IPS-18c (cell line): ENCODE measurements around the gene SLC23A1.
"Not testable (repeated sequence)": the region's sequence is repeated elsewhere in the genome, so short reads cannot be mapped to it uniquely, and the experiment has no call there.

Experiments
- H3K4me3 ChIP-seq: 2 replicates; pipeline ENCODE4 v1.7.0; 2013; ENCODE audit warnings: low read depth, mild to moderate bottlenecking, low read length, moderate library complexity; ENCODE audit not compliant: insufficient read depth
- H3K9me3 ChIP-seq: one replicate; pipeline ENCODE4 v1.6.1; 2013; ENCODE audit warnings: mild to moderate bottlenecking, low read length, moderate library complexity; ENCODE audit not compliant: control insufficient read depth, insufficient read depth

Gene SLC23A1

DNA sequence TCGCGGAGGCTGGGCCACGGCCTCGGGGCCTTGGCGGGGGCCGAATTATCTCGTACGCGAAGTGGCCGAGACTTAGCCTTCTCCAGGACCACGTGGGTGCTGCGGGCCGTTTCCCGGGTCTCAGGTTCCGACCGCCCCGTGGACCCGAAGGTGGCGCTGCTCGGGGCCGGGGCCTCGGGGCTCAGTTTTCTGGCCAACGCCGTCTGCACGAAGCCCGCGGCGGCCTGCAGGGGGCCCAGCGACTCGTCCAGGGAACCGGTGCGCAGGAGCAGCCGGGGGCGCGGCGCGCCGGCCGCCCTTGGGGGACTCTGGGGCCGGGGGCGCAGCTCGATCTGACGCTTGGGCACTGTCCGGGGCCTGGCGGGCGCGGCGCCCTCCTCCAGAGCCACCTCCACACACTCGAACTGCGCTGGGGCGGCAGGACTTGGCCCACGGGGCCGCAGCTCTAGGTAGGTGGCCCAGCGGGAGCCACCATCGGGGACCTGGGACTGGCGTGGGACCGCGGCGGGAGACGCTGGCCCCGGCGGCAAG lies 11.1 kb upstream of the SLC23A1 start:
- Histone ChIP-seq H3K4me3 (peak overlapping the region; percentile 61; the same call in 1 of the 2 replicates), H3K9me3 (no peaks in the 10 kb centered on the region)

DNA sequence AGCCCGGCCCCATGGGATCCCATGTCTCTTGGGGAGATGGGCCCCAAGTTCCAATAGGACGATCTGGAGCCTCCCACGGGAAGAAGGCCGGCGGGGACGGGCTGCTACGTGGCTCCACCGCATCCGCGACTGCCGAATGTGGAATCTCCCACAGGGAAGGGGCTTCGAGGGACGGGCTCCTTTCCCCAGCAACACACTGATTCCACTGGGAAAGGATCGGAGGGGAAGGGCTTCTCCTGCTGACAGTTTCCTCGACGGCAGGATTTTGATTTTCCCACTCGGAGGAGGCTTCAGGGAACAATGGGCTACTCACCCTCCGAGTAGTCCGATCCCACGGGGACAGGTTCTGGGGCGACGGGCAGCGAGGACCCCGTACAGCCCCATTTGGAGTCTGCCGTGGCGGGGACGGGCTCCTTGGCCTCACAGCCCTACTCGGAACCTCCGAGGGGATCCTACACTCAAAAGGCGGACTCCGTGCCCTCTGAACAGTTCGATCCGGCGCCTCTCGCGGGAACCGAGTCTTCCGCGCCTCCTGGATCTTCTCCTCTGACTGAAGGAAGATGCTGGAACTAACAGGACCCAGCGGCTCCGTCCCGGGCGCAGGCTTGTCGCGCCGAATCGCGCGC lies 10.5 kb upstream of the SLC23A1 start:
- Histone ChIP-seq H3K9me3 (no peaks in the 10 kb centered on the region), H3K4me3 (peak overlapping the region; percentile 61)

DNA sequence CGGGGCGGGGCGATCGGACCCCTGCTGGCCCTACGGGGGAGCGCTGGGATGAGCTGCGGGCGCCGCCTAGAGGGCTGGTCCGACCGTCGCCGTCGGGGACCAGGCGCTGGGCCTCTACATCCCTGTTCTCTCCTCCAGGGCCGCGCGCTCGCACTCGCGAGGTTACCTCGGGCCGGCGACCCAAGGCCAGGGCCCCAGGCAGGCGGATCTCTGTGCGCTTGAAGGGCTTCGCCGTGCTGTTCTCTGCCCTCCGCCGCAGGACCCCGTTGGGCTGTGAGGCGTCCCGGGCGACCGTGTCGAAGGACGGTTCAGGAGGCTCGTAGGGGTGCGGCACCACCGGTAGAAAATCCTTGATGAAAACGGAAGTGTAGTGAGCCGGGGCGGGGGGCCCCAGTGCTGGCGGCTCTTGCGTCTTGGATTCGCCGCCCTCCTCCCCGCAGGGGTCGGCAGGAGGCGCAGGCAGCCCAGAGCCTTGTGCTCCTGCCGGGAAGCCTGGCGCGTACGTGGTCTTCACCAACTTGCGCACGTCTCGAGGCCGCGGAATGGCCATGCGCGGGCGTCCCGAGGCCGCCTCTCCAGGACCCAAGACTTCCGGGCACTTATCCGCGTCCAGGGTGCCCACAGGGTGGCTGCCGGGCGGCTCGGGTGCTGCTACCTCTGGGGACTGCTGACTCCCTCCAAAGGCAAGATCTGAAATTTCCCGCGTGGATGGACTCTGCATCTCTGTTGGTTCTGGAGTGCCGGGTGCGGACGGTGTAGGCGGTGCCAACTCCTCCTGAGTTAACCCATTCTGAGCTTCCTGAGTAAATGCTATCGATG lies 9.8 kb upstream of the SLC23A1 start:
- Histone ChIP-seq H3K9me3 (no peaks in the 10 kb centered on the region), H3K4me3 (peak overlapping the region; percentile 61)

DNA sequence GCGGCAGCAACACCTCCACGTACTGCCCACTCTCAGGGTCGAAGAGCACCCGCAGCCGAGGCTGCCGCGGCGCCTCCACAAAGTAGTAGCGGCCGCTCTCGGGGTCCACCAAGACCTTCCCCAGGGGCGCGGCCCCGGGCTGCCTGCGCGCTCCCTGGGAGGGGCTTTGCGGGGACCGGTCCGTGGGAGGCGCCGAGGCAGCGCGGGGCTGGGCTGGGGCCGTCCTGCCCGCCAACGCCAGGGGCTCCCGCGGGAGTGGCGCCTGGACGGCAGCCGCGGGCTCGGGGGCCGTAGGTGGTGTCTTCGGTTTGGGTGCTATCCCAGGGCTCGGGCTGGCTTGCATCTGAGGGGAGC lies 9.2 kb upstream of the SLC23A1 start:
- H3K9me3 ChIP-seq: no peaks in the 10 kb centered on the region
- H3K4me3 ChIP-seq: peak overlapping the region; percentile 61

DNA sequence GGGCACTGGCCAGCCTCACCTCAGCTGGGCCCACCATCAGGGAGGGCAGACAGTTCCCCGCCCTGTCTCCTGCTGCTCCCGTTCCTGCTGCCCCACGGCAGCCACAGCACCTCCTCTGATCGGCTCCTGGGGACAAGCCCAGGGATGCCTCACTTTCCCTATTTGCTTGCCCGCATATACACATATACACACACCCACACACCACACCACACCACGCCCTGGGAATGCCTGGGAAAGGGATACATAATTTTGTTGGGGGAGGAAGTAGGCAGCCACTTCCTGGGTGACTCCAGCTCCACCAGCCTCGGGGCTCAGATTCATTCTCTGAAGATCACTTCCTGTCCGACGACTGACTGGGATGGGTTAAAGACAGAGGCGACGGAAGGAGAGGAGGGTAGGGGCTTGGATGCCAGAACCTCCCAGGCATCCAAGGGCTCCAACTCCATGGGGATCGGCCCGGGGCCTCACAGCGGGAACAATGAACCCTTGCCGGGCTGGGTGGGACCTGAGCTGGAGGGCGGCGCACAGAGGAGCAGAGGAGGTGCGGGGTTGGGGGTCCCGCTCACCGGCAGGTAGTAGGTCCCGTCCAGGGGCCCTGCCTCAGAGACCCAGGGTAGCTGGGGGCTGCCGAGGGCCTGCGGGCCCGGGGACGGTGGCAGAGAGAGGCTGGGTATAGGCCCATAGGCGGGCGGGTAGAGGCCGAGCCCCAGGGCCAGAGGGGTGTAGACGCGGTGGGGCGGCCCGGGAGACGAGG lies 8.7 kb upstream of the SLC23A1 start:
- no peaks in the 10 kb centered on the region for H3K9me3 ChIP-seq
- peak overlapping the region; percentile 61; the same call in 1 of the 2 replicates for H3K4me3 ChIP-seq

DNA sequence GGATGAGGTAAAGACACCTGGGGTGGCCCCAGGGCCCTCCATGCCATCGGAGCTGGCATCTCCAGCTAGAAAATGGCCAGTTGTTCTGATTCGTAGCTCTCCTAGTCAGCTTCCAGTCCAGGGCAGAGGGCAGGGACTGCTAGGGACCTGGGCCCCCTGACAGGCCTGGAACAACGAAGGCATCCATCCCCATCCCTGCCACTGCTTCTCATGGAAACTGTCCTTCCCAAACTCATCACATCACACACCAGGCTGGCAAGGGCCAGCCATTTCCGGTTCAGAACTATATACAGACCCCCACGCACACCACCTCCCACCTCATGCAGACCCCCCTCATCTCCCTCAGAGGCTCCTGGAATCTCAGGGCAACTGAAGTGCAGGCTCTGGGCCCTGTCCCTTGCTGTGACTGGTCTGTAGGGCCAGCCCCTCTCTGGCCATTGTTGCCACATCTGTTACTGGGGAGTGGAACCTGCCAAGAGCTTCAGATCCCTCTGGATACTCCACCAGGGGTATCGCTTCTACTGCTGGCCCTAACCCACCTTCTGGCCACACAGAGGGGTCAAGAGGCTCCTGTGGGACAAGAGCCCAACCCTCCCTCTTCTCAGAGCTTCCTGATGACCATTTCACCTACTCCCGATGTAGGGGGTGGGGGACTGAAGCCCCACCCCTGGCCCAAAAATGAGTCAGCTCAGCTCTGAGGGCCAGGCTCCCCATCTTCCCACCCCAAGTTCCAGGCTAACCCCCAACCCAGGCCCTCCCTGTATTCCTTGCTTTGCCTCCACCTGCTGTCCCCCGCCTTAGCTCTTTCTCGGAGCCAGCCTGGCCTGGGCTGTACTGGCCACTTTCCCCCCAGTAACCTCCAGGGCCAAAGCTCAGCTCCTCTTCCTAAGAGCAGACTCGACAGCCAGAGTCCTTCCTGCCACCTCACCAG lies 7.8 kb upstream of the SLC23A1 start:
- Histone ChIP-seq H3K4me3 (no peak overlapping the region), H3K9me3 (no peaks in the 10 kb centered on the region)

DNA sequence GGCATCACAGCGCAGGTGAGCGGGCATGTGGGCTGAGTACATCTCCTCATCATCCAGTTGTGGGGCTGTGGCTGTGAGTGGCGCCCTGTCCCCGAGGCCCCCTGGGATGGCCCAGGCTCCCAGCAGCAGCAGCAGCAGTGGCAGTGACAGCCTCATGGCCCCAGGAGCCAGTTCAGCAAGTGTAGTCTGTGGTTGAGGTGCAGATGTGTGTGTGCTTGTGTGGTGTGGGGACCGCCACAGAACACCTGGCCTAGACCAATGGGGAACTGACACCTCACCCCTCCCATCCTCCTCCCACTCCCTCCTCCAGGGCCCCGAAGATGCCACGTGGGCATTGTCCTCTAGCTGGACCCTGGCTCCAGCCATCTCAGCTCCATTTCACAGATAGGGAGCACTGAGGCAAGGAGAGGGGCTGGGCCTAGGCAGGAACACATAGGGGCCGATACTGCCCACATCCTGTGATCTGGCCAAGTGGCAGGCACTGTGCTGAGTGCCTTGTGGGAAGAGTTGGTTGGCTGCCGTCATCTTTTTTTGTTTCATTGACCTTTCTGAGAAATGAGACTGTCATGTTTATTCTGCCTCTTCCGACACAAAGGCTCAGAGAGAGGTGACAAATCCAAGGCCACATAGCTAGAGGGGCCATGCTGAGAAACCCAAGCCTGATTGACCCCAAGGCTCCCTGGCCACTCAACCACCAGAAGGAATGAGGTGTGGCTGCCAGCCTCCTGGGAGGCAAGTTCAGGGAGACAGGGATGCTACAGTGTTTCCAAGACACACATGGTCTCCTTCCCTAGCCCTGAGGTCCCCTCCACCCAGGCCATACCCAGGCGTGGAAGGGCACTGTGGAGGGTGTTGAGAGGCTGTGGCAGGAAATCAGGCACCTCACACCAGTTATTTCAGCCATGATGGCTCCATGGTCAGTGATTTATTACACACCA lies 6.9 kb upstream of the SLC23A1 start, which contains the start of gene MZB1:
Gene MZB1 (minus strand): TSS at position 213 of the 938 bp plus-strand sequence. CDS start 57 bp downstream, at position 156.
- Histone ChIP-seq H3K9me3 (no peaks in the 10 kb centered on the region), H3K4me3 (no peak within 1 kb of the TSS)

DNA sequence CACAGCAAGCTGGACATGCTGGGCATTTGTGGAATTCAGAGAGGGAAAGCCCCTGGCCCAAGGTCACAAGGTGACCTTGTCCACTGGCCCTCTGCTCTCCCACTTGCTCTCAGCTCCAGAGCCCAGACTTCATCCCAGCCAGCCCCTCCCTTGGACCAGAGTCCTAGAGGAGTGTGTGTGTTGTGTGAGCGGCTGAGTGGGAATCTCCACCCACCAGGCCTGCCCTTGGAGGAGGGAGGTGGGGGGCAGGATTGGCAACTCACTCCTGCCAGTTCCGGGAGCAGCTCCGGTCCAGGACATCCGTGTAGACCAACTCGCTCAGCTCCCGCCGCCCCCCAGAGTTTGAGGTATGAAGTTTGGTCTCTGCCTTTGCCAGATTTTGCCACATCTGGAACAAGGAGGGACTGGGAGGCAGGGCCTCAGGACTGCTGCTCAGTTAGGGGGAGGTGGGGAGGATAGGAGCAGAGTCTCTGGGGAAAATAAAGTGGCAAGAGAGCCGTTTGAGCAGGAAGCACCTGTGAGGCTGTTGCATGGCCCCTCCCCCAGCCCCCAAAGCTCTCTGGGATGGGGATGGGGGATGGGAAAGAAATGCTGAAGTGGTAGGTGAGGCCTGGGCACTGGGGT lies 5.2 kb upstream of the SLC23A1 start:
- Histone ChIP-seq H3K9me3 (no peaks in the 10 kb centered on the region), H3K4me3 (no peak overlapping the region)

DNA sequence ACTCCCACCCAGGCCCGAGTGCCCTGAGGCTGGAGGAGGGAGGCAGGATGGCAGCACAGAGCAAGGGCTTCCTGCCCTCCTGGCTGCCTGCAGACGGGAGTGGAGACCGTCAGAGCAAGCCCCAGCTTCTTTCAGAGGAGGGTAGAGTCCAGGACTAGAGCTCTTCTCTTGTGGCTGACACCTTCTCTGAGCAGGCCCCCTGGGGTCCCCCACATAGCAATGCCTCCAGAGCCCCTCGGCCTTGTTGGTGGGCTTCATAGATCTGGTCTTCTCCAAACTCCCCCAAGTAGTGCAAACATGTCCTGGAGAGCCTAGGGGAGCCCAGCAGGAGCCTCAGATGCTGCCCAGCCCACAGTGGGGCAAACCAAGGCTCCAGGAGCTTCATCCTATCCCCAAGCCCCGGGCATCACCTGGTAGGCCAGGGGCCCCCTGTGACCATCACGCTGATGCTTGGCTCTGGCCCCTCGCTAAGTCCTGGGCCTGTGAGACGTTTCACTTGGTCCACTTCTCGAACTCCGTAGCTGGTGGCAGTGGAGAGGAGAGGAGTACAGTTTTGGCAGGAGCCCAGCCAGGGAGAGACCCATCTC lies 4.6 kb upstream of the SLC23A1 start:
- H3K4me3 ChIP-seq: no peak overlapping the region

DNA sequence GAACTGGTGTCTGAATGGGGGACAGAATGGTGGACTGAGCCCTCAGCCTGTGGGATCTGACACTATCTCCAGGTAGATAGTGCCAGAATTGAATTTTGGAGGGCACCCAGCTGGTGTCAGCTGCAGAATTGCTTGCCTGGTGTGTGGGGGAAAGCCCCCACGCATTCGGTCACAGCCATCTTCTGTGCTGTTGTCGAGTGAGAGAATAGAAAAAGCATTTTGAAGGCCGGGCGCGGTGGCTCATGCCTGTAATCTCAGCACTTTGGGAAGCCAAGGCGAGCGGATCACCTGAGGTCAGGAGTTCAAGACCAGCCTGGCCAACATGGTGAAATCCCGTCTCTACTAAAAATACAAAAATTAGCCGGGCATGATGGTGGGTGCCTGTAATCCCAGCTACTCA lies 3.9 kb upstream of the SLC23A1 start:
- not testable (repeated sequence) for H3K4me3 ChIP-seq

More for the DNA sequence above, 4.6 kb upstream of the SLC23A1 start:
- no peaks in the 10 kb centered on the region for H3K9me3 ChIP-seq

DNA sequence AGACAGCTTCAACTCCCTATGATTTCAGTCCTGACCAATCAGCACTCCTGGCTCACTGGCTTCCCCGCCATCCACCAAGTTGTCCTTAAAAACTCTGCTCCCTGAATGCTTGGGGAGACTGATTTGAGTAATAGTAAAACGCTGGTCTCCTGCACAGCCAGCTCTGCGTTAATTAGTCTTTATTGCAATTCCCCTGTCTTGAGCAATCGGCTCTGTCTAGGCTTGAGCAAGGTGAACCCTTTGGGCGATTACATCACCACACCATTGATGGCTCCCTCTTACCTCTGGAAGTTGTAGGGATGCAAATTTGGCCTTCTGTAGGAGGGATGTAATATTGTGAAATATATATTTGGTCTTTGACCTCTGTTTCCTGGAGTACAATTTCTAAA lies 2.9 kb upstream of the SLC23A1 start:
- Histone ChIP-seq H3K9me3 (no peaks in the 10 kb centered on the region), H3K4me3 (no peak overlapping the region)

More for the DNA sequence above, 3.9 kb upstream of the SLC23A1 start:
- not testable (repeated sequence) for H3K9me3 ChIP-seq

DNA sequence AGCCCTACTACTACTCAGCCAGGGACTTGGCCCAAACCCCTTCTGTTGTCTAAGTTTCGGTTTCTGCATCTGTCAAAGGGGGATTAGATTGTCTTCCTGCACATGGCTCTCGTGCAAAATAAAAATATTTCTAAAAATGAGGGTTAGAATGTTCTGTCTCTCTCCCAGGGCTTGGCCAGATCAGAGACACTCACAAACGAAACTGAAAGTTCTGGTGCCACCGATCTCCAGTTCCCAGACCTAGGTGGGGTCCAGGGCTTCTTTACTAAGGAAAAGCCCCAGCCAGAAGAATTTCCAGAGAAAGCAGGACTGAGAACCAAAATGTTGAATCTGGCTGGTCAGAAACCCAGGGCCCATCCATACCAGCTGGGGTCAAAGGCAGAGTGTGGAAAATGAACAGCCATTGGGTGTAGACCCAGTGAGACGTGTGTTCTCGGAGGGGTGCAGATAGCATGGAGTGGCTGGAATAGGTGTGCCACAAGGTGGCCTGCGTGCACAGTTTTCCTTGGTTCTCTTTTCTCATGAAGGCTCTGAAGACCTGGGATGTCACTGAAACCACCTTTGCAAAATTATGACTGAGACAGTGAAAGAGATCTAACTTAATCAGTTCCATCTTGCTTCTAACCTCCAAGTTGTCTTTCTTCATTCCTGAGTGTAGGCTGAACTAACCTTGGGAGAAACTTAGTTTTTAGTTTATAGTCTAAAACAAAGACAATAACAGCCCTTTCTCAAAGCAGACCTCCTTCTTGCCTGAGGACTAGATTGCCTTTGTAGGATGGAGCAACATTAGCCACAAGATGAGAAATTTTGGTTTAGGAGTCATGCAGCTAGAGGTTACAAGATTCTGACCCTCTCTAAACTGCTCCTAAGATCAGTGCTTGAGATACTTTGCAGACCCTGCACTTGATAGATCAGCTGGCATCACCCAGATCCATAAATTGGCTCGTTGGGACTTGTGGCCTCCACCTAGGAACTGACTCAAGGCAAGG lies 2.3 kb upstream of the SLC23A1 start:
- Histone ChIP-seq H3K9me3 (no peaks in the 10 kb centered on the region), H3K4me3 (no peak overlapping the region)

DNA sequence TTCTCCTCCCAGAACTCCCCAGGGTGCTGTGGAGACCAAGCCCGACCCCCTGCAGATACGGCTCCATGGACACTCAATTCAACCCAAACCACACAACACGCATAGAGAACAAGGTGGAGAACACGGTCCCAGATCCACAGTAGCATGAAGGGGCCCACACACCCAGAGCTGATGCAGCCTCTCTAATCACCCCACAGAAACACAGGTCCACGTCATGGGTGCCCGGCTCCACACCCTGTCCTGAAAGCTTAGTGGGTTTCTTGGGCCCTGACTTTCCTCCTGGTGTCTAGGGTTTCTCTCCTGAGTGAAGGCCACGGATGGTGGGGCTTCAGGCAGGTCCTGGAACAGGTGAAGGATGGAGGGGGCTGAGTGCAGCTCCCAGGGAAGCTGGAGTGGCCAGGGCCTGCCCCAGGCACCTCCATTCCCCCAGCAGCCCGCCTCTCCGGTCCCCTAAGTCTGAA lies 1.5 kb upstream of the SLC23A1 start:
- Histone ChIP-seq H3K9me3 (no peaks in the 10 kb centered on the region), H3K4me3 (no peak overlapping the region; the same call in 1 of the 2 replicates)

DNA sequence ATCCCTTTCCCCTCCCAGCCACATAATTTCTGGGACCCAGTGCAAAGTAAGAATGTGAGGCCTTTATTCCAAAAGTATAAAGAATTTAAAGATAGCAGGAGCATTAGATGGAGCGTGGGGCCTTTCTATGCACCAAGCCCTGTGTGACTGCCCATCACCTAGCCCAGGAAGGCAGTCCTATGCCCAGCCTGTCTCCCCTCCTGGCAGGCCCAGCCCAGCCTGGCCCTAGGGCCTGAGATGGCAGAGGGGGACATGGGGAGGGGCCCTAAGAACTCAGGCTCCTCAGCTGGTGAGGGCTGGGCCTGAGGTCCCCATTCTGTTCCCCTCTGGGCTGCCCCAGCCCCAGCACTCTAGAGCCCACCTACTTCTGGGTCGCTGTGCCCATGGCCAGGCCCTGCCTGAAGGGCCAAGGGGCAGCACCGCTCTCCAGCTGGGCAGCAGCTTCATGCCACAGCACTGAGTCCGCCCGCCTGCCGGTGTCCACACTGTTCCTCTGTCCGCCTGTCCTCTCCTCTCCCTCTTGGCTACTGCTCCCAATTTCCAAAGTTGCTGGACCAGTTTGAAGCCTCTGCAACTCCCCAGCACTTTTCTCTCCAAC lies 995 bp upstream of the SLC23A1 start:
- H3K4me3 ChIP-seq: no peak overlapping the region; the same call in 1 of the 2 replicates
- no peaks in the 10 kb centered on the region for H3K9me3 ChIP-seq
